ENCODE results near the gene CHAMP1.
"Not testable (repeated sequence)": the region's sequence is repeated elsewhere in the genome, so short reads cannot be mapped to it uniquely, and the experiment has no call there.

Gene CHAMP1

DNA sequence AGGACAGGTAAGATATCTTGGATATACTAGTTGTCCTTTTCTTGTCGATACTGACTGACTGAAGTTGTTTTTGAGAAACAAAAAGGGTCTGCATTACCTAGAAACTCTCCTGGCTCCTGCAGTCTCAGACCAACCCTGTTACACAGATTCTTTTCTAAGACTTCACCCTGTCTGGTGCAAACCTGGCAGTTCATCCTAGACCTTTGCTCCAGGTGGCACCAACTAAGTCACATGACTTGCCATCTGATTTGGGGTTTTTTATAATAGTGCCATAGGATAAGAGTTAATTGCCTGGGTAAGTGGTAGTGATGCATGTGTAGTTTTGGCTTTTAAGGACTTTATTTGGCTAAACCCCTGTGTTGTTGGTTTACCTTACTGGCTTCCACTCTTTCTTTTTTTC is 14.3 kb downstream of the CHAMP1 start:
- H3K4me3 ChIP-seq (ENCODE audit: low read depth, low read length) = no peak overlapping the region
- TF ChIP-seq, protein P1, sequence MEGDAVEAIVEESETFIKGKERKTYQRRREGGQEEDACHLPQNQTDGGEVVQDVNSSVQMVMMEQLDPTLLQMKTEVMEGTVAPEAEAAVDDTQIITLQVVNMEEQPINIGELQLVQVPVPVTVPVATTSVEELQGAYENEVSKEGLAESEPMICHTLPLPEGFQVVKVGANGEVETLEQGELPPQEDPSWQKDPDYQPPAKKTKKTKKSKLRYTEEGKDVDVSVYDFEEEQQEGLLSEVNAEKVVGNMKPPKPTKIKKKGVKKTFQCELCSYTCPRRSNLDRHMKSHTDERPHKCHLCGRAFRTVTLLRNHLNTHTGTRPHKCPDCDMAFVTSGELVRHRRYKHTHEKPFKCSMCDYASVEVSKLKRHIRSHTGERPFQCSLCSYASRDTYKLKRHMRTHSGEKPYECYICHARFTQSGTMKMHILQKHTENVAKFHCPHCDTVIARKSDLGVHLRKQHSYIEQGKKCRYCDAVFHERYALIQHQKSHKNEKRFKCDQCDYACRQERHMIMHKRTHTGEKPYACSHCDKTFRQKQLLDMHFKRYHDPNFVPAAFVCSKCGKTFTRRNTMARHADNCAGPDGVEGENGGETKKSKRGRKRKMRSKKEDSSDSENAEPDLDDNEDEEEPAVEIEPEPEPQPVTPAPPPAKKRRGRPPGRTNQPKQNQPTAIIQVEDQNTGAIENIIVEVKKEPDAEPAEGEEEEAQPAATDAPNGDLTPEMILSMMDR (IDR thresholded peaks at IDR 0.05; ENCODE audit: low read depth, low read length, missing control alignments) = no peak
- in situ Hi-C loops (cut with HindIII; ENCODE audit: low sequenced_read_pairs) = no loop called here
- no peak for DNase-seq (ENCODE audit: low read depth)

GRCh38 chr13:114330086-114330485 is 15.8 kb downstream of the CHAMP1 start:
- TF ChIP-seq, protein P1 (IDR thresholded peaks at IDR 0.05; ENCODE audit: low read depth, low read length, missing control alignments) = no peak
- in situ Hi-C loops (cut with HindIII; ENCODE audit: low sequenced_read_pairs) = no loop called here
- no peak overlapping the region for H3K4me3 ChIP-seq (ENCODE audit: low read depth, low read length)
- no peak for DNase-seq (ENCODE audit: low read depth)

DNA sequence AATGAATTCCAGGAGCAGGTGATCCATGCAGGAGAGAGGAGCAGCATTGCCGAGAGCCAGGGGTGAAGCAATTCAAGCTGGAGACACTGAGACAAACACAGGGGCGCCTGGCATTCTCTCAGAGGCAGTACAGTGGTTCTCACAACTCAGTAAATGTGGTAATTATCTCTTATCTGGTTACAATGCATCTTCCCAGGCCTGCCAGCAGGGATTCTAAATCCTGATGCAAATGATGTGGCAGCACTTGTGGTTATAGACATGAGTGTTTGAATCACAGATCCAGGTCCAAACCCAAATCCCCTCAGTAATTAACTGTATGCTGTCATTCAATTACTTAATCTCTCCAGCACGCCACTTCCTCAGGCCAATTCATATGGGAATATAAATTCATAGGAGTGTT is 19.6 kb downstream of the CHAMP1 start:
- in situ Hi-C loops (cut with HindIII; ENCODE audit: low sequenced_read_pairs); H3K4me3 ChIP-seq (ENCODE audit: low read depth, low read length); DNase-seq (ENCODE audit: low read depth): not testable (repeated sequence)

DNA sequence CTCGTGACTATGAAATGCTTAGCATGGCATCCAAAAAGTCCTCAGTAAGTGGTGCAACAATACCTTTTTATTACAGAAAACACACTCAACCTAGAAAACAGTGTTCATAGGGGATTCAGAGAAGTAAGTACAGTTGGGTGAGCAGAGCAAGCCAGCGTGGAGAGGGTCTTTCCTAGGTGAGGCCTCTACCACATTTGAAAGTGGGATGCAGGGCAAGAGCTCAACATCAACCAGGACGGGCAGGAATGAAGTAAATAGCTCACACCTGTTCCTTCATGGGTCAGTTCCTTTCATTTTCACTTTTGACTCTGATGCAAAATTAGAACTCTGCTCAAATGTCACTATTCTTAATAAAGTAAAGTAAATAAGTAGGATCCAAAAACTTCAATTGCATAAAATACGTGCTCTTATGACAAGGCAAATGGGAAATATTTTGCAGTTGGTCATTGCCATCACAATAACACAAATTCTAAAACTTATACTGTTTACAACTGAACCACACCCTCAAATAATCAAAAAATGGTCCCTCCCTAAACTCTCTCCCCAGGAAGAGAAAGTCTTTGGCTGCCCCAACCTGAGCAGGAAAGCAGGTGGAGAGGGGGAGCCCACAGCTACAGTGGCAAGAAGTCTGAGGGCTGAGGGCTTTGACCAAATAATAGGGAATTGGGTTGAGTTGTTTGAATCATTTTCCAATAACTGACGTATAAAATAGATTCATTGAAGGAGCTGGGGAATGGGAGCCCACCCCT is 20.2 kb downstream of the CHAMP1 start:
- no peak for DNase-seq (ENCODE audit: low read depth)
- no peak overlapping the region for H3K4me3 ChIP-seq (ENCODE audit: low read depth, low read length)
- in situ Hi-C loops (cut with HindIII; ENCODE audit: low sequenced_read_pairs) = no loop called here

GRCh38 chr13:114336457-114336856 is 22.2 kb downstream of the CHAMP1 start:
- in situ Hi-C loops (cut with HindIII; ENCODE audit: low sequenced_read_pairs); DNase-seq (ENCODE audit: low read depth); H3K4me3 ChIP-seq (ENCODE audit: low read depth, low read length): not testable (repeated sequence)

More for the DNA sequence above, 20.2 kb downstream of the CHAMP1 start:
- TF ChIP-seq, protein P1 (IDR thresholded peaks at IDR 0.05; ENCODE audit: low read depth, low read length, missing control alignments) = no peak

GRCh38 chr13:114338959-114339358 is 24.7 kb downstream of the CHAMP1 start:
- TF ChIP-seq, protein P1 (IDR thresholded peaks at IDR 0.05; ENCODE audit: low read depth, low read length, missing control alignments) = no peak
- DNase-seq (ENCODE audit: low read depth) = no peak
- H3K4me3 ChIP-seq (ENCODE audit: low read depth, low read length) = no peak overlapping the region
- in situ Hi-C loops (cut with HindIII; ENCODE audit: low sequenced_read_pairs) = no loop called here

DNA sequence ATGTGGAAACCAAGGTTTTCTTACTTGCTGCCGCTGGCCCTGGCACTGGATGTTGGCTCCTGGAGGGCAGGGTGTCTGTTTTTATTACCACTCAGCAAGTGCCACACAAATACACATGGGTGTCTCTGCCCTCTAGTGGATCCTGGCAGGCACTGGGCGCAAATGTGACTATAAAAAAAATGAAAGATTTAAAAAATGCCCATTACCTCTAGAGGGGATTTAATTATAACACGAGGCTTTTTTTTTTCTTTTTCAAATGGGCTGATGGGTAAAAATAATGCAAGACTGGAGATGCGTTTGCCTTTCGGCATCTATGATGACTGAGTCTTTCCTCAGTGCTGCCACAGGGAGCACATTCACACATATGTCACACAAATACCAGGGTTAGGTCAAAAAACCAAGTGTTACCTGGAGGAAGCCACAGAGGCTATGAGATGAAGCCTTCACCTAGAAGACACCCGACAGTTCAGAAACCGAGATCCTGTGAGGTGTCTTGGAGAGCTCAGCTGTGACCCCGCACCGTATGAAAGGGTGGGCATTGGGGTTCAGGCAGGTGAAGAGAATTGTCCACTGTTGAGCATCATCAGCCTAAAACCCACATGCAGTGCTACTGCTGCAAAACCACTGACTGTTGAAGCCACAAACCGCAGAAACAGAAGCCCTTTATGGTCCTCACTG is 25.7 kb downstream of the CHAMP1 start:
- DNase-seq (ENCODE audit: low read depth) = peak; percentile 5
- TF ChIP-seq, protein P1 (IDR thresholded peaks at IDR 0.05; ENCODE audit: low read depth, low read length, missing control alignments) = peak; percentile 75
- in situ Hi-C loops (cut with HindIII; ENCODE audit: low sequenced_read_pairs) = no loop called here
- H3K4me3 ChIP-seq (ENCODE audit: low read depth, low read length) = no peak overlapping the region
